Measurements from ENCODE around the gene PSMD2. TPM values are rescaled to one million over a fixed set of nuclear protein-coding genes. Genes with fewer than 3 reads are reported as not detected.

The PSMD2 gene
- polyA plus RNA-seq, 1 donor from 2014 or later: 319 TPM

- no peak overlapping the region for H3K9ac ChIP-seq (ENCODE audit: low read length)
- H3K27me3 ChIP-seq (ENCODE audit: insufficient read depth, low read depth, low read length): peaks cover 34% of the 10 kb centered on the region
- no peaks in the 10 kb centered on the region for H3K79me2 ChIP-seq (replicated peaks; ENCODE audit: insufficient read depth, low read length)
- no peaks in the 10 kb centered on the region for H3K36me3 ChIP-seq (ENCODE audit: insufficient read depth, low read length)
- no peaks in the 10 kb centered on the region for H3K9me3 ChIP-seq (ENCODE audit: low read length)
- no peak for TF ChIP-seq RAD21 (conservative IDR thresholded peaks at IDR 0.05)
- TF ChIP-seq EZH2 (IDR thresholded peaks at IDR 0.05; ENCODE audit: borderline replicate concordance, insufficient read depth, low read length, poor library complexity, severe bottlenecking): no peak
- TF ChIP-seq MXI1 (conservative IDR thresholded peaks at IDR 0.05; ENCODE audit: poor library complexity, severe bottlenecking): no peak
- H3F3A ChIP-seq (ENCODE audit: insufficient read depth, low read length, poor library complexity, severe bottlenecking): no peaks in the 10 kb centered on the region
- no peak overlapping the region for H3K27ac ChIP-seq (ENCODE audit: low read length)
- no peak overlapping the region for H2AFZ ChIP-seq (ENCODE audit: low read depth, low read length)
- H3K9me2 ChIP-seq (ENCODE audit: insufficient read depth, low read length): no peaks in the 10 kb centered on the region
- H3K4me2 ChIP-seq (ENCODE audit: low read length): no peak overlapping the region
- no peaks in the 10 kb centered on the region for H4K20me1 ChIP-seq (ENCODE audit: insufficient read depth)
- no peak overlapping the region for H3K4me3 ChIP-seq (ENCODE audit: low read length)
Measured at GRCh38 chr3:184257083-184257915, 41.7 kb upstream of the PSMD2 start.

- H3K9ac ChIP-seq (ENCODE audit: low read length): peak overlapping the region; percentile 22
- no peak overlapping the region for H3K4me2 ChIP-seq (ENCODE audit: low read length)
- no peaks in the 10 kb centered on the region for H3K9me2 ChIP-seq (ENCODE audit: insufficient read depth, low read length)
- H3K36me3 ChIP-seq (ENCODE audit: insufficient read depth, low read length): no peaks in the 10 kb centered on the region
- no peak overlapping the region for H3K27ac ChIP-seq (ENCODE audit: low read length)
- H3K79me2 ChIP-seq (replicated peaks; ENCODE audit: insufficient read depth, low read length): no peaks in the 10 kb centered on the region
- TF ChIP-seq EP300 (conservative IDR thresholded peaks at IDR 0.05; ENCODE audit: poor library complexity, severe bottlenecking) (no peak), RAD21 (conservative IDR thresholded peaks at IDR 0.05) (no peak)
- H4K20me1 ChIP-seq (ENCODE audit: insufficient read depth): no peaks in the 10 kb centered on the region
- no peaks in the 10 kb centered on the region for H3F3A ChIP-seq (ENCODE audit: insufficient read depth, low read length, poor library complexity, severe bottlenecking)
- H2AFZ ChIP-seq (ENCODE audit: low read depth, low read length): no peak overlapping the region
- H3K9me3 ChIP-seq (ENCODE audit: low read length): no peaks in the 10 kb centered on the region
- H3K27me3 ChIP-seq (ENCODE audit: insufficient read depth, low read depth, low read length): peaks cover 47% of the 10 kb centered on the region
- H3K4me3 ChIP-seq (ENCODE audit: low read length): peak overlapping the region; percentile 54
Measured at GRCh38 chr3:184258926-184259325, 40.1 kb upstream of the PSMD2 start.

- Histone ChIP-seq H3K4me3 (ENCODE audit: low read length) (peak overlapping the region; percentile 54), H3K9me3 (ENCODE audit: low read length) (no peaks in the 10 kb centered on the region), H3K27ac (ENCODE audit: low read length) (no peak overlapping the region), H2AFZ (ENCODE audit: low read depth, low read length) (no peak overlapping the region), H3K9me2 (ENCODE audit: insufficient read depth, low read length) (no peaks in the 10 kb centered on the region), H3K27me3 (ENCODE audit: insufficient read depth, low read depth, low read length) (peaks cover 47% of the 10 kb centered on the region), H3F3A (ENCODE audit: insufficient read depth, low read length, poor library complexity, severe bottlenecking) (no peaks in the 10 kb centered on the region), H4K20me1 (ENCODE audit: insufficient read depth) (no peaks in the 10 kb centered on the region), H3K4me2 (ENCODE audit: low read length) (no peak overlapping the region), H3K9ac (ENCODE audit: low read length) (peak overlapping the region; percentile 22), H3K79me2 (replicated peaks; ENCODE audit: insufficient read depth, low read length) (no peaks in the 10 kb centered on the region), H3K36me3 (ENCODE audit: insufficient read depth, low read length) (no peaks in the 10 kb centered on the region)
- TF ChIP-seq POLR2AphosphoS5 (IDR thresholded peaks at IDR 0.05) (no peak), MXI1 (conservative IDR thresholded peaks at IDR 0.05; ENCODE audit: poor library complexity, severe bottlenecking) (no peak), SMC3 (conservative IDR thresholded peaks at IDR 0.05; ENCODE audit: poor library complexity) (no peak), EZH2 (IDR thresholded peaks at IDR 0.05; ENCODE audit: borderline replicate concordance, insufficient read depth, low read length, poor library complexity, severe bottlenecking) (no peak), CTCF (IDR thresholded peaks at IDR 0.05; ENCODE audit: poor library complexity, severe bottlenecking) (no peak), REST (IDR thresholded peaks at IDR 0.05; ENCODE audit: borderline replicate concordance) (no peak)
Measured at GRCh38 chr3:184259396-184259877, 39.6 kb upstream of the PSMD2 start.

All from neural cell (in vitro differentiated cells).